ENCODE data around the gene TSHZ3.

Gene TSHZ3

GRCh38 chr19:31260171-31260933 lies 88.9 kb downstream of the TSHZ3 start:
- DNase-seq, result no peak

DNA sequence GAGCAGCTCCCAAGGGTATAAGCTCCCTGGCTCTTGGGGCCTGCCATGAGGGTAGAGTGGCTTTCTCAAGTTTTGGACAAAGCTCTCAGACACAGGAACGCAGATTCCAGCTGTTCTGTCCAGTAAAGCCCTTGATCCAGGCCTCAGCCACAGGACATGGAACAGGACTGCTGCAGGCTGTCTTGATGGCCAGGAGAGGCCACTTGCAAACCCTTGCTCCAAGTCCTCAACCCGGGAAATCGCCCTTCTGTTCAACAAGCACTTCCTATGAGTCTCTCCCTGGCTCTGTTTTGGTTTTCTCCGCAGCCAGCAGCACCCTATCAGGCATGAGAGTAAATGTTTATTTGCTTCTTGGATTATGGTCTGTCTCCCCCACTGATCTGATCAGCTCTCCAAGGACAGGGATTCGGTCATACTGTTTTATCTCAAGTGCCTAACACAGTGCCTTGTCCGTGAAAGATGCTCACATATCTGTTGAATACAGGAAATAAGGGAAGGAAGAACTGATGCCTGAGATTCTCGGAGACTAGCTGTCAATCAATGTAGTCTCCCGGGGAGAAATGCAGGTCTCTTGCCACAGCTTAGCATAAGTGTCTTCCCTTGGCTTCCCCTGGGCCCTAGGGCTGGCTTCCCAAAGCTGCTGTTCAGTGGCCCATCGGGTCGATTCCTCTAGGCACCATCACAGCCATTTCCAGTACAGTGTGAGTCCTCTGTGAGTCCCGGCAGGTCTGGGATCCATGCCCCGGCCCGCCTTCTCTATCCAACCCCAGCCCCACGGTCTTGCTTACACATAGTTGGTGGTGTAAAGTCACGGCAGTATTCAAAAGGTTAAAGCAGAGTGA lies 90.8 kb downstream of the TSHZ3 start:
- no peak for DNase-seq

DNA sequence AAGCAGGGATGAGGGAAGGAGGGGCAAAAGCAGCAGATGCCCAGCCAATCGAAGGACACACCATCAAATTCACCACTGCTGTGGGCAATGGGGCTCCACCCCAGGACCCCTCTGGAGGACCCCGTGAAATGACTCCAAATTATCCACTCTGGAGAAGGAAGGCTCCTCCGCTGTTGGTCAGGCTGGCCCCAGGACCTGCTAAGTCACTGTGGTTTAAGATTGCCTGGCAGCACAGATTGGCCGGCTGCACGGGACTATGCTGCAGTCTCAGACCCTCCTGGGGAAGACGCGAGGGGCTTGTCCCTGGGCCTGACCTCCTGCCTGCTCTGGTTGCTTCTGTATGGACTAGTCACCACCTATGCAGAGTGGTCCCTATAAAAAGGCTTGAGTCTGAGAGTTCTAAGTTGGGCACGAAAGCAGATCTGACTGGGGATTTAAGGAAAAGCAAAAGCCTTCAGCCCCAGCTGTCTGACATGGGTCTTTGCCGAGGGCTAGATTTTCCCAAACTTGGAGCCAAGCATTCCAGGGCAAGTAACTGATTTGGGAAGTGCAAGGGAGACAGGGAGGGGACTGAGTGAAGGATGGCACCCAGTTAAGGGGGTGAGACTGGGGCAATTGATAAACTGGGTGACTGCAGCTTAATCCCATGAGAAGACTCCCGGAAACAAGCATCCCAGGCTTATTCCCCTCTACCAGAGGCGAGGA lies 91.7 kb downstream of the TSHZ3 start:
- DNase-seq, result no peak

DNA sequence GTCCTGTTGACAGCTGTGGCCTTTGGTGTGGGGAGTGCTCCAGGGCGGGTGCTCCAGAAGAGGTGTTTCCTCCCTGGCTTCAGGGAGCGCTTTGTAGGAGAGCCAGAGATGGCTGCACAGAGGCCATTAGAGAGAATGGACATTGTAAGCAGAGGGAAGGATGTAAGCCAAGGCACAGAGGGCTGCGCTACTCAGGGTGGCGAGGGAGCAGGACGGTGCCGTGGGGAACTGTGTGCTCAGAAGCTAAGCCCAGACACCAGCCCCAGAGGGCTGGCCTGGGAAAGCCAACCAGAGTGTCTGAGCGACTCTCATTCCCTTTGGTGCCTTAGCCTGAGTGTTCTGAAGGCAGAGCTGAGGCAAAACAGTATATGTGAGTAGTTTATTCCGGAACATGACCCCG lies 92.2 kb downstream of the TSHZ3 start:
- no peak for DNase-seq

GRCh38 chr19:31256593-31256960 lies 92.7 kb downstream of the TSHZ3 start:
- DNase-seq, result no peak

DNA sequence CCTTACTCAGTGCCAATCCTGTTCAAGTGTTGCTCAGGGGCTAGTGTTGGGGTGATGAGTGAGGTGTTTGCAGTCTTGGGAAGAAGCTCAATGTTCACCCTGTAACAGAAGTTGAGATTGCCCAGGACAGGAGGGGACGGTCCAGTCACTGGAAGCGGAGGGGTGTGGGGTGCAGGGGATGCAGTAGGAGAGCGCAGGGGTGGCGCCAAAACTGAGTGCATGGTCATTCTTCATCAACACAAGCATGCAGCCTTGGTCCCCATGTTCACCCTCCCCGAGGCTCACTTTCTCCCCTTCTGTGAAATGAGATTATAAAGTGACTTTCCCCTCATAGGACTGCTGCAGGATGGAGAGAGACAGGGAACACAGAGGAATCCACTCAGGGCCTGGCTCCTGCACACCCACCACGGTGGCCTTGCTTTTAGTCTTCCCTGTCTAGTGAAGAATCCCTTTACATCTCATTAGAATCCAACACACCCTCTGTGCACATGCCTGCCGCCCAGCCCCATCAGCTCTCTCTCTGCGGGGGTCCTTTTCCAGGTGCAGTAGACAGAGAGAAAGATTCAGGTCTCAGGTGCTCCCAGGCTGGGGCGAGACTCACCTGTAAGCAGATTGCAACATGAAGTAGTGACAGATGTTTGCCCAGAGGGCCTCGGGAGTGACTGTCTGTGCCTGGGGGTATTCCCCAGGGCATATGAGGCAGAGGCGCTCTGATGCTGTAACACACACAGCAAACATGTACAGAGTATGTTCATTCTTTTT lies 93.2 kb downstream of the TSHZ3 start:
- no peak for DNase-seq

GRCh38 chr19:31255174-31255799 lies 93.9 kb downstream of the TSHZ3 start:
- no peak for DNase-seq

GRCh38 chr19:31254611-31255010 lies 94.6 kb downstream of the TSHZ3 start:
- no peak for DNase-seq

GRCh38 chr19:31254180-31254551 lies 95.1 kb downstream of the TSHZ3 start:
- DNase-seq, result no peak

DNA sequence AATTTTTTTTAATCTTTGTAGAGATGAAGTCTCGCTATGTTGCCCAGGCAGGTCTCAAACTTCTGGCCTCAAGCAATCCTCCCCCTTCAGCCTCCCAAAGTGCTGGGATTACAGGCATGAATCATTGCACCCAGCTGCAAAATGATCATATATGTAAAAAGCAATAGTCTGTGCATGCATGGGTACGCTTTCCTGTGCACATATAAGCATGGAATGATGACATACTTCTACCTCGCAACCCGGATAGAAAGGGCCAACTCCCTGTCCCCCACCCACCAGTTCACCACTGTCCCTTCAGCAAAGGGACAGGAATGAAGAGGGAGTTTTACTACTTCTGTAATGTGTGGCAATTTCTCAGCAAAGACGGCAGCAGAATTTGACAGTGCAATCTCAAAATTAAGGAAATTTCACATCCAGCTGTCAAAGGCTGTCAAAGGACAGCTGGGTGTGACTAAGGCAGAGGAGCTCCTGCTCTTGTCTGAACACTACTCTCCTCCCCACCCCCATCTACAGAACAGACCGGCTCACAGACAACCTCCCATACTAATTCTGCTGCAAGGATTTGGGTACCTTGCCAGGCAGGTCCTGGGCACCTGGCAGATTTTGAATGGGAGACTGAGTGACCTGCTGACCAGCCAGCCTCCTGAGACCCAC lies 95.6 kb downstream of the TSHZ3 start:
- DNase-seq, result no peak

- no peak for DNase-seq
These were observed 96.8 kb downstream of the TSHZ3 start for GRCh38 chr19:31252441-31252840.

GRCh38 chr19:31249217-31249616 lies 100.0 kb downstream of the TSHZ3 start:
- DNase-seq, result no peak

DNA sequence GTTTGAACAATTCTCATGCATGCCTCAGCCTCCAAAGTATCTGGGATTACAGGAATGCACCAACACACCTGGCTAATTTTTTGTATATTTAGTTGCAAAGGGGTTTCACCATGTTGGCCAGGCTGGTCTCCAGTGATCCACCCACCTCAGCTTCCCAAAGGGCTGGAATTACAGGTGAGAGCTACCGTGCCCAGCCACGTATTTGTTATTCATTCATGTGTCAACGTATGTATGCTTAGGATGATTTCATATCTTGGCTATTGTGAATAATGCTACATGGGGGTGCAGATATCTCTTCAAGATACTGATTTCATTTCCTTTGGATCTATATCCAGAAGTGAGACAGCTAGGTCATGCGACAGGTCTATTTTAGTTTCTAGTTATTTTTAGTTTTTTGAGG lies 113.4 kb downstream of the TSHZ3 start:
- DNase-seq, result no peak

DNA sequence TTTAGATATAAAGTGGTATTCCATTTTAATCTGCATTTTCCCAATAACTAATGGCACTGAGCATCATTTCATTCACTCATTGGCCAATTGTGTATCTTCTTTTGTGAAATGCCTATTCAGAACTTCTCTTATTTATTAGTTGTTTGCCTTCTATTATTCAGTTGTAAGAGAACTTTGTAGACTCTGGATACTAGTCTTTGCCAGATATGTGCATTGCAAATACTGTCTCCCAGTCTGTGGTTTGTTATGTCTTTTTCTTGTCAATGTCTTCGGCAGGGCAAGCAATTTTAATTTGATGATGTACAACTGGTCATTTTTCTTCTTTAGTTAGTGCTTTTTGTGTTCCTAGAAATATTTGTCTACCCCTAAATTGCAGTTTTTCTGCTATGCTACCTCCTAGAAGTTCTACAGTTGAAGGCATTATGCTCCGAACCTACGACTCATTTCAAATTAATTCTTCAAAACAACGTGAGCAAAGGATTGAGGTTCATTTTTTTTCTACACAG lies 115.9 kb downstream of the TSHZ3 start:
- DNase-seq, result no peak

DNA sequence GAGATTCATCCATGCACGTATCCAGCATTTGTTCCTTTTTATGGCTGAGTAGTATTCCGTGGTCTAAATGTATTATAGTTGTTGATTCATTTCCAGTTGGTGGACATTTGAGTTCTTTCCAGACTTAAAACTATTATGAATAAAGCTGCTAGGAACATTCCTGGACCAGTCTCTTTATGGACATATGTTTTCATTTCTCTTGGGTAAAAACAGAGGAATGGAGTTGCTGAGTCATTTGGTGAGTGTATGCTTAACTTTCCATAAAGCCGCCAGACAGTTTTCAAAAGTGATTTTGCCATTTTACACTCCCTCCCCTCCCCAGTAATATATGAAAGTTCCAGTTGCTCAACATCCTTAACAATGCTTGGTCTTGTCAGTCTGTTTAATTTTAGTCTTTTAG lies 116.4 kb downstream of the TSHZ3 start:
- no peak for DNase-seq

DNA sequence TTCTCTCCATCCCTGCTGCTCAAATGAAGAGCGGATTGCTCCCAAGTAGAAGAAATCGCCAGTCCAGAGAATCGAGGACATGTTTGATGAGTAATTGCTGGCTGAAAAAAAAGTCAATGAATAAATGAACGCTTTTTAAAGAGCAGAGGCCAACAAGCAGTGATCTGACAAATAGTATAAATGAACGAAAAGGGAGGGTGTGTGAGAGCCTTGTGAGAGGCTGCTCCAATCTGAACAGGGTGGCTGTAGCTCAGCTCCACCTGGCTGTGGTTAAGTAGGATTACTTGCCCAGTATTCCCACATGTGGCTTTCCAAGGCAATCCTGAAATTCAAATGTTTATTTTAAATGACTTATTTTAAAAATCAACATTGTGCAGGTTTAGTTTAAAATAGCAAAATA lies 117.1 kb downstream of the TSHZ3 start:
- no peak for DNase-seq

- DNase-seq, result no peak
These were observed 118.0 kb downstream of the TSHZ3 start for GRCh38 chr19:31231237-31231636.

DNA sequence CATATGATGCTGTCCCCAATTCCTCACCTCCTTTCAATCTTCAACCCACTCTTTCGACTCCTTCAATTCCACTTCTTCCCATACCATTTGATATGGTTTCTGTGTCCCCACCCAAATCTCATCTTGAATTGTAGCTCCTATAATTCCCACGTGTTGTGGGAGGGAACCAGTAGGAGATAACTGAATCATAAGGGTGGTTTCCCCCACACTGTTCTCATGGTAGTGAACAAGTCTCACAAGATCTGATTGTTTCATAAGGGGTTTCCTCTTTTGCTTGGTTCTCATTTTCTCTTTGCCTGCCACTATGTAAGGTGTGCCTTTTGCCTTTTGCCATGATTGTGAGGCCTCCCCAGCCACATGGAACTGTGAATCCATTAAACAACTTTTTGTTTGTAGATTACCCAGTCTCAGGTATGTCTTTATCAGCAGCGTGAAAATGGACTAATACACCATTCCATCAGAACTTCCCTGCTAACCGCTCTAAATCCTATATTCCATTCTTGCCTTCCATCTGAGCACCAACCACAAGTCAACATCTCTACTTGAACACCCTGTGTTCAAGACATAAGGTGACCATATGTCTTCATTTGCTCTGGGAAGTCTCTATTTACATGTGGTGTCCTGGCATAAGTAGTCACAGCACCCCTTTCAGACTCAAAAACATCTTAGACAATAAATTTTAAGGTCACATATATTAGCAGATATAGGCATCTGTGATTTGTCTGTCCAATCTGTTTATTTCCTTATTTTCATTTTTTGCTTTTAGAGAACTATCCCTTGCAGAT lies 122.9 kb downstream of the TSHZ3 start:
- no peak for DNase-seq
